ENCODE measurements around the gene SPON1.

- TF ChIP-seq EZH2 (IDR thresholded peaks at IDR 0.05), result no peak
- TF ChIP-seq POLR2AphosphoS5 (IDR thresholded peaks at IDR 0.05; ENCODE audit: borderline replicate concordance, low read depth, low read length), result no peak
These were observed 161.8 kb downstream of the SPON1 start for GRCh38 chr11:14124350-14124749.

All from SK-N-MC (cell line).